NT2/D1 (cell line): ENCODE data around the gene SEC14L1.

Experiments used
- YY1 ChIP-seq: IDR thresholded peaks from 2 replicates; pipeline ENCODE4 v1.6.1; 2011; ENCODE audit not compliant: insufficient read length, insufficient read depth
- ZNF274 ChIP-seq: IDR thresholded peaks from 2 replicates; pipeline ENCODE4 v1.6.1; 2011; ENCODE audit warnings: mild to moderate bottlenecking, low read depth, low read length

DNA sequence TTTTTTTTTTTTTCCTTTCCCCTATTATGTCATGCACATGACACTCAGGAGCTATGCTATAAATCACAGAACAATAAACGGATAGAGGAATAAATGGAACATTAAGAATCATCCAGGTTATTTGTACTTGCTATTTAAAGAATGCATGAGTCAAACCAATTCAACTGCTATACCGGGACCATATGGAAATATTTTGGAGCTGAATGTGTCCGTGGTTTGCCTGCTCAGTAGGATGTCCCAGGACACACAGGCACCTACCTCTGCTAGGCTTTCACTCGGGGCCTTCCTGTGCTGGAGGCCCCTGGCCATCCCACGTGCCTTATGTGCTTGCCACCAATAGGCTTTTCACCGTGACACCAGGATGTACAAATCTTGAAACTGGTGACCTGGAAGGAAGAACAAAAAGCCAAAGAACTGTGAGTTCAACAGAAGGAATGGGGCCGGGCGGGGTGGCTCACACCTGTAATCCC lies 15.3 kb upstream of the SEC14L1 start:
- TF ChIP-seq YY1 = no peak
- no peak for TF ChIP-seq ZNF274
